K562 (cell line): ENCODE measurements around the gene MRPL3. TPM values are rescaled to one million over a fixed set of nuclear protein-coding genes. Genes with fewer than 3 reads are reported as not detected.

ENCODE experiments used
- BRD9 ChIP-seq: fragments of 450-650 bp; IDR thresholded peaks from 2 replicates; pipeline ENCODE4 v1.6.1; 2018; ENCODE audit warnings: low read depth; ENCODE audit not compliant: partially characterized antibody
- C11orf30 ChIP-seq: fragments of 450-650 bp; IDR thresholded peaks from 2 replicates; pipeline ENCODE4 v1.6.1; 2016; ENCODE audit warnings: low read depth, mild to moderate bottlenecking
- CBFA2T3 ChIP-seq: fragments of 450-650 bp; IDR thresholded peaks from 2 replicates; pipeline ENCODE4 v1.6.1; 2017
- E2F4 ChIP-seq: sonication (generic); formaldehyde crosslinking; IDR thresholded peaks from 2 replicates; pipeline ENCODE4 v1.8.0; 2022; ENCODE audit warnings: mild to moderate bottlenecking, low read depth, missing genetic modification reagents
- E2F8 ChIP-seq: fragments of 450-650 bp; IDR thresholded peaks from 2 replicates; pipeline ENCODE4 v1.7.1; 2018; ENCODE audit warnings: mild to moderate bottlenecking, low read depth; ENCODE audit not compliant: partially characterized antibody
- FOXM1 ChIP-seq, 2 experiments: fragments of 450-650 bp in 1 of 2; sonication (generic) in 1 of 2; formaldehyde crosslinking in 1 of 2; IDR thresholded peaks; 2 replicates each; pipeline versions ENCODE4 v1.6.1 to v1.9.0; 2017 to 2022; ENCODE audit warnings: low read depth in 2 of 2, mild to moderate bottlenecking in 2 of 2, missing genetic modification reagents in 1 of 2, moderate library complexity in 1 of 2
- GABPA ChIP-seq: fragments of 200-800 bp; sonication (Bioruptor generic); conservative IDR thresholded peaks from 2 replicates; pipeline ENCODE4 v1.6.1; 2016; ENCODE audit warnings: low read depth, missing genetic modification characterization, missing compliant biosample characterization
- JUN ChIP-seq, 2 experiments: sonication (generic) in 1 of 2; formaldehyde crosslinking in 1 of 2; IDR thresholded peaks; 2 replicates each; pipeline versions ENCODE4 v1.6.1 to v1.8.0; 2012 to 2022; ENCODE audit warnings: borderline replicate concordance in 2 of 2, mild to moderate bottlenecking in 2 of 2, improper control_type of control experiment in 1 of 2, low read depth in 1 of 2, low read length in 1 of 2, missing genetic modification reagents in 1 of 2
- OTX1 ChIP-seq: fragments of 450-650 bp; formaldehyde crosslinking; IDR thresholded peaks from 2 replicates; pipeline ENCODE4 v1.4.0; 2022; ENCODE audit warnings: mild to moderate bottlenecking
- POU5F1 ChIP-seq: fragments of 150-350 bp; IDR thresholded peaks from 2 replicates; pipeline ENCODE4 v1.6.1; 2014; ENCODE audit warnings: borderline replicate concordance, low read length, low read depth, mild to moderate bottlenecking; ENCODE audit not compliant: partially characterized antibody
- RB1 ChIP-seq: fragments of 450-650 bp; IDR thresholded peaks from 2 replicates; pipeline ENCODE4 v1.6.1; 2017; ENCODE audit warnings: low read depth, mild to moderate bottlenecking
- RBM15 ChIP-seq: fragments of 200-400 bp; formaldehyde crosslinking; IDR thresholded peaks from 2 replicates; pipeline ENCODE4 v1.6.1; 2018; ENCODE audit warnings: mild to moderate bottlenecking, low read length, moderate library complexity; ENCODE audit not compliant: insufficient read depth
- RCOR1 ChIP-seq, 2 experiments: IDR thresholded peaks; 2 replicates each; pipeline ENCODE4 v1.6.1; 2012; ENCODE audit warnings: low read depth in 2 of 2, low read length in 2 of 2, borderline replicate concordance in 1 of 2, improper control_type of control experiment in 1 of 2
- SNIP1 ChIP-seq: fragments of 450-650 bp; IDR thresholded peaks from 2 replicates; pipeline ENCODE4 v1.7.1; 2017; ENCODE audit warnings: low read depth, mild to moderate bottlenecking
- SP1 ChIP-seq: sonication (generic); formaldehyde crosslinking; IDR thresholded peaks from 2 replicates; pipeline ENCODE4 v1.8.1; 2022; ENCODE audit warnings: mild to moderate bottlenecking, missing genetic modification reagents
- TAF9B ChIP-seq: fragments of 450-650 bp; IDR thresholded peaks from 2 replicates; pipeline ENCODE4 v1.6.1; 2018; ENCODE audit warnings: mild to moderate bottlenecking; ENCODE audit not compliant: partially characterized antibody
- THRAP3 ChIP-seq: fragments of 450-650 bp; IDR thresholded peaks from 2 replicates; pipeline ENCODE4 v1.6.1; 2016; ENCODE audit warnings: mild to moderate bottlenecking, inconsistent platforms, borderline replicate concordance
- U2AF2 ChIP-seq: fragments of 200-400 bp; formaldehyde crosslinking; optimal IDR thresholded peaks from 2 replicates; pipeline ENCODE3; 2017; ENCODE audit warnings: low read depth, mild to moderate bottlenecking, low read length
- ZFX ChIP-seq: sonication (generic); formaldehyde crosslinking; IDR thresholded peaks from 2 replicates; pipeline ENCODE4 v1.8.0; 2022; ENCODE audit warnings: mild to moderate bottlenecking, missing genetic modification reagents, moderate library complexity
- ZNF232 ChIP-seq: sonication (generic); formaldehyde crosslinking; IDR thresholded peaks from 2 replicates; pipeline ENCODE4 v1.8.0; 2022; ENCODE audit warnings: mild to moderate bottlenecking, missing genetic modification reagents
- ZNF785 ChIP-seq: fragments of 250-450 bp; sonication (Bioruptor Pico); IDR thresholded peaks from 2 replicates; pipeline ENCODE4 v1.4.0; 2020; ENCODE audit warnings: mild to moderate bottlenecking
- ZSCAN29 ChIP-seq: fragments of 450-650 bp; IDR thresholded peaks from 2 replicates; pipeline ENCODE4 v1.6.1; 2017
- polyA plus RNA-seq, 8 experiments: library from polyadenylated mRNA; depleted of rRNA in 4 of 8; stranded (reverse) in 5 of 8; unstranded in 3 of 8; fragments of >200 nt; fragmentation: Nextera tagmentation in 2 of 8; fragmentation: Illumina TruSeq in 1 of 8; extraction: Ambion mirVana in 2 of 8; extraction: Trizol in 1 of 8; gene quantifications; 2 replicates each; pipeline versions ENCODE4 v1.2.1 to v1.2.3, GENCODE V29; 2011 to 2014; ENCODE audit warnings: inconsistent platforms in 1 of 8, missing spikeins in 1 of 8
- total RNA-seq, 7 experiments: library from RNA; depleted of rRNA in 6 of 7; stranded (reverse); fragments of >200 nt in 6 of 7; fragmentation: Illumina TruSeq in 2 of 7; extraction: Trizol in 2 of 7; gene quantifications; 2 replicates each; pipeline versions ENCODE4 v1.2.1 to v1.2.3, GENCODE V29; 2011 to 2021; ENCODE audit warnings: low replicate concordance in 1 of 7

Gene MRPL3
- total and polyA plus RNA-seq, 9 of the 15 experiments (the other 6 are each of a cell fraction or from before 2014, with no cell fraction given), result 81.7 to 340 (median 190) TPM

GRCh38 chr3:131502530-131503319 is at the start of gene MRPL3 (continued):
- TF ChIP-seq E2F4 (CRISPR knock-in tag), result no peak
- no peak for TF ChIP-seq SP1 (CRISPR knock-in tag)
- no peak for TF ChIP-seq U2AF2
- peak; percentile 78 for TF ChIP-seq TAF9B
- TF ChIP-seq ZNF785 (CRISPR knock-in tag), result no peak
- TF ChIP-seq CBFA2T3, result no peak
- peak; percentile 20; the same call in 1 of the 2 replicates for TF ChIP-seq JUN (IDR thresholded peaks at IDR 0.05; ENCODE audit: borderline replicate concordance, low read depth, low read length)
- no peak for TF ChIP-seq JUN (CRISPR knock-in tag; IDR thresholded peaks at IDR 0.05; ENCODE audit: borderline replicate concordance)
- TF ChIP-seq ZFX (CRISPR knock-in tag), result peak; percentile 92
- TF ChIP-seq C11orf30, result peak; percentile 90
- TF ChIP-seq POU5F1, result no peak
- no peak for TF ChIP-seq FOXM1 (IDR thresholded peaks at IDR 0.05; ENCODE audit: low read depth)
- TF ChIP-seq FOXM1 (CRISPR knock-in tag; IDR thresholded peaks at IDR 0.05; ENCODE audit: low read depth), result no peak
- no peak for TF ChIP-seq OTX1 (CRISPR knock-in tag)
- TF ChIP-seq ZNF232 (CRISPR knock-in tag), result peak; percentile 77; the same call in 1 of the 2 replicates
- no peak for TF ChIP-seq SNIP1
- TF ChIP-seq RB1, result peak; percentile 50; the same call in 1 of the 2 replicates
- TF ChIP-seq ZSCAN29, result no peak
- TF ChIP-seq RBM15, result no peak
- TF ChIP-seq THRAP3, result no peak
- peak; percentile 79 for TF ChIP-seq E2F8
- peak; percentile 99 for TF ChIP-seq GABPA
- no peak for TF ChIP-seq BRD9
- 0 out of 4 replicates have a peak, but pooled peaks of 1 of the 2 experiments have one; percentile 28 for TF ChIP-seq RCOR1 (IDR thresholded peaks at IDR 0.05; ENCODE audit: borderline replicate concordance in 1 of 2, low read depth in 2 of 2, low read length in 2 of 2)
